NCI-H146 treated with DMSO at 0.1 percent for 48 hours (cell line): ENCODE measurements around the gene ISYNA1.

ENCODE experiments used
- DNase-seq: peaks from one replicate; lab custom pipeline; 2025; ENCODE audit not compliant: unreplicated experiment; lab: John Stamatoyannopoulos, UW

Gene ISYNA1

GRCh38 chr19:18397242-18398202 lies 40.4 kb downstream of the ISYNA1 start, which contains the start of gene LRRC25:
LRRC25 (minus strand) TSS chr19:18397622; CDS start chr19:18396963, 659 bp downstream.
- DNase-seq = no peak

- no peak for DNase-seq
Measured at GRCh38 chr19:18396471-18397241, 41.3 kb downstream of the ISYNA1 start.

GRCh38 chr19:18393836-18394235 lies 44.1 kb downstream of the ISYNA1 start:
- DNase-seq = no peak

GRCh38 chr19:18392926-18393325 lies 45.0 kb downstream of the ISYNA1 start:
- DNase-seq = no peak

- no peak for DNase-seq
Measured at GRCh38 chr19:18392417-18392816, 45.5 kb downstream of the ISYNA1 start.

- DNase-seq = no peak
Measured at GRCh38 chr19:18391509-18392075, 46.3 kb downstream of the ISYNA1 start.

- DNase-seq = no peak
Measured at GRCh38 chr19:18390065-18390907, 47.6 kb downstream of the ISYNA1 start.

- DNase-seq = no peak
Measured at GRCh38 chr19:18389726-18390064, 48.2 kb downstream of the ISYNA1 start.

- no peak for DNase-seq
Measured at GRCh38 chr19:18388960-18389725, 48.8 kb downstream of the ISYNA1 start.

GRCh38 chr19:18388100-18388959 lies 49.6 kb downstream of the ISYNA1 start:
- peak; percentile 73 for DNase-seq

- DNase-seq = no peak
Measured at GRCh38 chr19:18386543-18387271, 51.2 kb downstream of the ISYNA1 start.

GRCh38 chr19:18385675-18386542 lies 52.0 kb downstream of the ISYNA1 start, which contains the start of gene GDF15:
GDF15 (plus strand) TSS chr19:18386158; CDS start chr19:18386190, 32 bp downstream.
- peak; percentile 24 for DNase-seq

- DNase-seq = no peak
Measured at GRCh38 chr19:18385359-18385674, 52.6 kb downstream of the ISYNA1 start.

- no peak for DNase-seq
Measured at GRCh38 chr19:18384775-18385174, 53.2 kb downstream of the ISYNA1 start.
